PC-9 (cell line): ENCODE data around the gene PDCD4. TPM values are rescaled to one million over a fixed set of nuclear protein-coding genes. Genes with fewer than 3 reads are reported as not detected.
A peak's percentile ranks its signal among the peaks of the same experiment; 100 is the strongest.

Source experiments
- BruUV-seq: library from RNA; stranded (reverse); fragments of 400-500 nt; replicated peaks from 2 replicates; lab custom pipeline; 2021; lab: Mats Ljungman, UMichigan
- CTCF ChIA-PET: fragments of 300-600 bp; sonication (Branson Sonifier 250); formaldehyde crosslinking; loops from one replicate; lab custom pipeline; 2022; ENCODE audit warnings: antibody characterized with exemption; lab: Charles Lee
- POLR2A ChIA-PET: fragments of 300-600 bp; sonication (Branson Sonifier 250); formaldehyde crosslinking; loops from one replicate; lab custom pipeline; 2022; ENCODE audit warnings: antibody characterized with exemption; ENCODE audit not compliant: unreplicated experiment; lab: Charles Lee
- DNase-seq, 2 experiments: peaks; one replicate each; pipeline versions ENCODE4 v3.0.0 to v3.0.0-alpha.2; 2015 to 2022; ENCODE audit warnings: mixed read lengths in 1 of 2
- H2AFZ ChIP-seq: fragments of 200-600 bp; sonication (generic); 2 replicates; pipeline ENCODE4 v1.8.1; 2017; ENCODE audit warnings: antibody characterized with exemption
- H3F3A ChIP-seq: fragments of 200-600 bp; sonication (generic); 2 replicates; pipeline ENCODE4 v1.8.1; 2017; ENCODE audit warnings: antibody characterized with exemption, mild to moderate bottlenecking, low read depth; ENCODE audit not compliant: insufficient read depth
- H3K27ac ChIP-seq: fragments of 200-600 bp; sonication (generic); 2 replicates; pipeline ENCODE4 v1.6.1; 2016; ENCODE audit warnings: mixed run types
- H3K27me3 ChIP-seq: fragments of 200-600 bp; sonication (generic); 2 replicates; pipeline ENCODE4 v1.6.1; 2016; ENCODE audit warnings: low read depth, mixed run types; ENCODE audit not compliant: insufficient read depth
- H3K36me3 ChIP-seq: fragments of 200-600 bp; sonication (generic); 2 replicates; pipeline ENCODE4 v1.6.1; 2016; ENCODE audit warnings: low read depth, mixed run types
- H3K4me1 ChIP-seq: fragments of 200-600 bp; sonication (generic); replicated peaks from 2 replicates; pipeline ENCODE4 v1.6.1; 2016; ENCODE audit warnings: mixed run types; ENCODE audit not compliant: insufficient read depth
- H3K4me2 ChIP-seq: fragments of 200-600 bp; sonication (generic); 2 replicates; pipeline ENCODE4 v1.6.1; 2017; ENCODE audit warnings: mixed run types
- H3K4me3 ChIP-seq: fragments of 200-600 bp; sonication (generic); 2 replicates; pipeline ENCODE4 v1.6.1; 2016; ENCODE audit warnings: mixed run types
- H3K79me2 ChIP-seq: fragments of 200-600 bp; sonication (generic); 2 replicates; pipeline ENCODE4 v1.6.1; 2017; ENCODE audit warnings: low read depth, mixed run types
- H3K9me2 ChIP-seq: fragments of 200-600 bp; sonication (generic); 2 replicates; pipeline ENCODE4 v1.8.1; 2017; ENCODE audit warnings: mild to moderate bottlenecking; ENCODE audit not compliant: insufficient read depth
- H3K9me3 ChIP-seq: fragments of 200-600 bp; sonication (generic); 2 replicates; pipeline ENCODE4 v1.8.1; 2016; ENCODE audit warnings: low read depth; ENCODE audit not compliant: insufficient read depth
- H4K20me1 ChIP-seq: fragments of 200-600 bp; sonication (generic); 2 replicates; pipeline ENCODE4 v1.8.1; 2017; ENCODE audit not compliant: insufficient read depth
- EZH2 ChIP-seq: fragments of 200-600 bp; sonication (generic); IDR thresholded peaks from 2 replicates; pipeline ENCODE4 v1.8.0; 2017; ENCODE audit warnings: antibody characterized with exemption, low read depth
- intact Hi-C: fragments of 100-400 bp; cut with micrococcal nuclease; formaldehyde crosslinking; loops from one replicate; pipeline ENCODE4 v1.10.0; 2022; ENCODE audit not compliant: unreplicated experiment
- total RNA-seq: library from RNA; stranded (reverse); gene quantifications from 2 replicates; pipeline ENCODE4 v1.2.3, GENCODE V29; 2021
- TF ChIP-seq, protein P1 (sequence below): fragments of 200-600 bp; sonication (generic); conservative IDR thresholded peaks from 2 replicates; pipeline ENCODE4 v1.6.1; 2017; ENCODE audit warnings: mixed run types, antibody characterized with exemption, mild to moderate bottlenecking, moderate library complexity

PDCD4 gene
- total RNA-seq, 1 experiment from 2014 or later = 92.4 TPM

DNA sequence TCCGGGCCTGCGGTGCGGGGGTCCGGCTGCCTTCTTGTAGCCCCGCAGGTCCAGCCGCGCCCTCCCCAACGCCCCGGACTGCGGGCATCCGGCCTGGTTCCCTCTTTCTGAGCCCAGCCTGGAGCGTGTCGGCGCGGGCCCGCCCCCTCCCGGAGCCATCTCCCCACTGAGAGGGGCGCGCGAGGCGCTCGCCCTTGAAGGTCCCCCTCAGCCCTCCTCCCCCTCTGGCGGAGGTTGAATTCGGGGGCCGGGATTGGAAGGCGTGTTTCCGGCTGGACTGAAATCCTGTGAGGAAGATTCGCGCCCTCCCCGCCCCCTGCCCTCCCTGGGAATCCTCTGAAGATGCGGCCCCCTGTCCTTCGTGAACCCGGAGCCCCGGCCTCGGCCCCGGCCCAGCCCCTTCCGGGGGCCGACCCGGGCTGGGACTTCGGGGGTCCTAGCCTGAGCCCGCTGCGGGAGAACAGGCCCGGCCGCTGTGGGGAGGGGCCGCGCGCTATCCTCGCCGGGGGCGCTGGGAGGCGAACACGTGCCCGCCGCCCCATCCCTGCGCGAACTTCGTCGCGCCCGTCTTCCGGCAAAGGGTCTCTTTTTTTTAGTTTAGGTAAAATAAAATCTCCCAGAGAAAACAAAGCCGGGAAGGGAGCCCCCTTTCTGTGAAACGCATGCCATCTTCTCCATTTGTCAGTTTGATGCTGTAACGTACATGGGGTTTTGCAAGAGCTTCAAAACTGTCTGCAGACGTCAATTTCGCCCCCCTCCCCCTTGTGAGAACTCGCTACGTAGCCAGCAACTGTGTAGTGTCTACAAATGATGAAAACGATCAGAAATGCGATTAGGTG lies 636 bp downstream of the PDCD4 start:
- H3K4me3 ChIP-seq = peak overlapping the region; percentile 80
- H3K27me3 ChIP-seq = no peaks in the 10 kb centered on the region

DNA sequence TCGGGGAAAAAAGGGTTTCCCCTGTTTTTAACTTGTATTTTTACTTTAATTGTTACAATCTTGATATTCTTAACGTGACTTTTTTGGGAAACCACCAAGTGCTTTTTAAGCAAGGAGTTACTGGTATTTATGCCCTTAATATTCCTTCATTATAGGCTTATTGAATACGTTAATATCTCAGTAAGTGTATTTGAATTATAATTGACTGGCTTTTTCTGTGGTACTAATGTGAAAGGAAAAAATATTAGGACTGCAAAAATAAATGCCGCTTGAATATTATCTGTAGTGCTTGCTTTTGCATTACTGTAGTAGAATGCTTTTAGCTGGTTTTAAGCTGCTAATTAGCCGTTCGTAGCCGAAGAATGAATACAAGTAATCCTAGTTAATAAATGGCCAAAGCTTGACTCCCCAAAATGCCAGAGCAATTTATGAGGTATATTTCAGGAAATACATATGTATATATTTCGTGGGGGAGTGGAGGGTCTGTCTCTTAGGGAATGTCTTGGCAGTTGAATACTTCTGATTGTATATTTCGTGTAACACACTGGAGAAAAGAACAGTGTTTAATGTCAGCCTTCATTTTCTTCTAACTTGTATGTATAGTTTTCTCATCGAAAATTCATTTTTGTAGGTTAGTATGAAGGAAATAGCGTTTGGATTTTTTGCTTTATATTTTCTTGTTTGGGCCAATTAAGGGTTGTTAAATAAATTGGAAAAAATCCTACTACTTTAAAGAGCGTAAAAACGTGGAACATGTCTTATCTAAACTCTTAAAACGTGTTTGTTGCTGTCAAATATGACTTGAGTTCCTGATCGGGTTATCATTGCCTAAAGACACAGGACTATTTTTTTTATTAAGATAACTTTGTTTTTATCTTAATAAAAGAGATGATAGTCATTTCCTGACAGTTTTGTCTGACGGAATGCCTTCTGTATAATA lies 1.5 kb downstream of the PDCD4 start:
- POLR2A ChIA-PET = interaction anchor here (0.7 kb wide), 1 partner anchor 372 kb away, joined by 8 read pairs; no protein-coding TSS in a partner anchor
- intact Hi-C loops = loop anchor here (5.0 kb wide), 2 partner anchors 56 to 121 kb away; no protein-coding TSS in a partner anchor
- TF ChIP-seq, protein P1, sequence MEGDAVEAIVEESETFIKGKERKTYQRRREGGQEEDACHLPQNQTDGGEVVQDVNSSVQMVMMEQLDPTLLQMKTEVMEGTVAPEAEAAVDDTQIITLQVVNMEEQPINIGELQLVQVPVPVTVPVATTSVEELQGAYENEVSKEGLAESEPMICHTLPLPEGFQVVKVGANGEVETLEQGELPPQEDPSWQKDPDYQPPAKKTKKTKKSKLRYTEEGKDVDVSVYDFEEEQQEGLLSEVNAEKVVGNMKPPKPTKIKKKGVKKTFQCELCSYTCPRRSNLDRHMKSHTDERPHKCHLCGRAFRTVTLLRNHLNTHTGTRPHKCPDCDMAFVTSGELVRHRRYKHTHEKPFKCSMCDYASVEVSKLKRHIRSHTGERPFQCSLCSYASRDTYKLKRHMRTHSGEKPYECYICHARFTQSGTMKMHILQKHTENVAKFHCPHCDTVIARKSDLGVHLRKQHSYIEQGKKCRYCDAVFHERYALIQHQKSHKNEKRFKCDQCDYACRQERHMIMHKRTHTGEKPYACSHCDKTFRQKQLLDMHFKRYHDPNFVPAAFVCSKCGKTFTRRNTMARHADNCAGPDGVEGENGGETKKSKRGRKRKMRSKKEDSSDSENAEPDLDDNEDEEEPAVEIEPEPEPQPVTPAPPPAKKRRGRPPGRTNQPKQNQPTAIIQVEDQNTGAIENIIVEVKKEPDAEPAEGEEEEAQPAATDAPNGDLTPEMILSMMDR = no peak
- no peak for TF ChIP-seq EZH2
- H3K4me1 ChIP-seq = peaks cover 14% of the 10 kb centered on the region
- no peaks in the 10 kb centered on the region for H4K20me1 ChIP-seq
- no peaks in the 10 kb centered on the region for H3K27me3 ChIP-seq
- 0 out of 2 replicates have a peak overlapping the region, but pooled peaks have one; percentile 19 for H3K27ac ChIP-seq
- H3K4me3 ChIP-seq = peak overlapping the region; percentile 80
- TSS peak; percentile 45 for BruUV-seq
- peak overlapping the region; percentile 89; the same call in 1 of the 2 replicates for H2AFZ ChIP-seq
- peak overlapping the region; percentile 92 for H3K4me2 ChIP-seq
- no peak for DNase-seq
- peaks cover 21% of the 10 kb centered on the region for H3K79me2 ChIP-seq
- H3K9me3 ChIP-seq = no peaks in the 10 kb centered on the region
- no peaks in the 10 kb centered on the region for H3K9me2 ChIP-seq
- CTCF ChIA-PET = interaction anchor here (0.7 kb wide), 2 partner anchors 263 to 1503 kb away, joined by 6 to 10 read pairs; no protein-coding TSS in a partner anchor
- H3K36me3 ChIP-seq = no peaks in the 10 kb centered on the region
- no peaks in the 10 kb centered on the region for H3F3A ChIP-seq

More for the DNA sequence above, 636 bp downstream of the PDCD4 start:
- Histone ChIP-seq H3K4me2 (peak overlapping the region; percentile 92), H3K9me2 (no peaks in the 10 kb centered on the region), H3F3A (no peaks in the 10 kb centered on the region), H3K27ac (peak overlapping the region; percentile 19; the same call in 1 of the 2 replicates), H3K4me1 (peaks cover 14% of the 10 kb centered on the region), H4K20me1 (no peaks in the 10 kb centered on the region), H3K36me3 (no peaks in the 10 kb centered on the region), H3K79me2 (peaks cover 21% of the 10 kb centered on the region), H2AFZ (peak overlapping the region; percentile 89), H3K9me3 (no peaks in the 10 kb centered on the region)
- POLR2A ChIA-PET = interaction anchor here (0.6 to 0.7 kb wide), 2 partner anchors 338 to 371 kb away, joined by 3 to 8 read pairs; no protein-coding TSS in a partner anchor
- no peak for TF ChIP-seq EZH2
- TF ChIP-seq, protein P1 = no peak; the same call in 1 of the 2 replicates
- BruUV-seq = no TSS peak
- peak in 1 of 2 experiments; percentile 30 for DNase-seq
- intact Hi-C loops = loop anchor here (5.0 kb wide), 2 partner anchors 55 to 120 kb away; no protein-coding TSS in a partner anchor
- CTCF ChIA-PET = interaction anchor here (0.7 kb wide), 2 partner anchors 262 to 1503 kb away, joined by 6 to 10 read pairs; no protein-coding TSS in a partner anchor
